ENCODE measurements around the gene BMPR2.

BMPR2 gene

GRCh38 chr2:202406445-202406978, 30.4 kb downstream of the BMPR2 start:
- no peak for TF ChIP-seq CTCF (conservative IDR thresholded peaks at IDR 0.05; ENCODE audit: low read length)
- no peak for TF ChIP-seq EZH2phosphoT487 (IDR thresholded peaks at IDR 0.05; ENCODE audit: borderline replicate concordance)
- peaks cover 3% of the 10 kb centered on the region; the same call in 1 of the 2 replicates for H3F3A ChIP-seq (ENCODE audit: low read depth)
- H3K9me2 ChIP-seq (replicated peaks; ENCODE audit: low read depth, low read length): no peaks in the 10 kb centered on the region
- no peak overlapping the region for H3K4me2 ChIP-seq (ENCODE audit: low read depth, low read length, poor library complexity, severe bottlenecking)
- no peak overlapping the region for H2AFZ ChIP-seq (ENCODE audit: low read length)
- no peak overlapping the region for H3K9ac ChIP-seq (ENCODE audit: low read depth, low read length, poor library complexity, severe bottlenecking)
- peaks cover 25% of the 10 kb centered on the region for H4K20me1 ChIP-seq (ENCODE audit: insufficient read depth, low read length, poor library complexity, severe bottlenecking)
- H3K79me2 ChIP-seq (ENCODE audit: insufficient read depth, low read length): peaks cover 68% of the 10 kb centered on the region
- H3K36me3 ChIP-seq (ENCODE audit: insufficient read depth, low read length): no peaks in the 10 kb centered on the region
- H3K27me3 ChIP-seq (ENCODE audit: insufficient read depth, low read length, poor library complexity, severe bottlenecking): no peaks in the 10 kb centered on the region
- no peaks in the 10 kb centered on the region for H3K9me3 ChIP-seq (ENCODE audit: insufficient read depth, low read depth, low read length)
- H3K4me1 ChIP-seq (ENCODE audit: insufficient read depth, low read length, poor library complexity, severe bottlenecking): peaks cover 18% of the 10 kb centered on the region
- H3K4me3 ChIP-seq (ENCODE audit: low read length, poor library complexity, severe bottlenecking): no peak overlapping the region

- Histone ChIP-seq H3F3A (ENCODE audit: low read depth) (peaks cover 3% of the 10 kb centered on the region; the same call in 1 of the 2 replicates), H3K9me3 (ENCODE audit: insufficient read depth, low read depth, low read length) (no peaks in the 10 kb centered on the region), H3K36me3 (ENCODE audit: insufficient read depth, low read length) (no peaks in the 10 kb centered on the region), H3K4me1 (ENCODE audit: insufficient read depth, low read length, poor library complexity, severe bottlenecking) (peaks cover 14% of the 10 kb centered on the region), H3K79me2 (ENCODE audit: insufficient read depth, low read length) (peaks cover 67% of the 10 kb centered on the region), H3K9me2 (replicated peaks; ENCODE audit: low read depth, low read length) (no peaks in the 10 kb centered on the region), H2AFZ (ENCODE audit: low read length) (no peak overlapping the region), H3K4me2 (ENCODE audit: low read depth, low read length, poor library complexity, severe bottlenecking) (no peak overlapping the region), H4K20me1 (ENCODE audit: insufficient read depth, low read length, poor library complexity, severe bottlenecking) (peaks cover 30% of the 10 kb centered on the region), H3K27me3 (ENCODE audit: insufficient read depth, low read length, poor library complexity, severe bottlenecking) (no peaks in the 10 kb centered on the region), H3K9ac (ENCODE audit: low read depth, low read length, poor library complexity, severe bottlenecking) (no peak overlapping the region), H3K4me3 (ENCODE audit: low read length, poor library complexity, severe bottlenecking) (no peak overlapping the region)
- TF ChIP-seq CTCF (conservative IDR thresholded peaks at IDR 0.05; ENCODE audit: low read length) (no peak), EZH2phosphoT487 (IDR thresholded peaks at IDR 0.05; ENCODE audit: borderline replicate concordance) (no peak)
Observed at GRCh38 chr2:202408546-202409140, 32.5 kb downstream of the BMPR2 start.

- H3K9me3 ChIP-seq (ENCODE audit: insufficient read depth, low read depth, low read length): no peaks in the 10 kb centered on the region
- no peak overlapping the region for H3K9ac ChIP-seq (ENCODE audit: low read depth, low read length, poor library complexity, severe bottlenecking)
- no peaks in the 10 kb centered on the region for H3K9me2 ChIP-seq (replicated peaks; ENCODE audit: low read depth, low read length)
- TF ChIP-seq EZH2phosphoT487 (IDR thresholded peaks at IDR 0.05; ENCODE audit: borderline replicate concordance): no peak
- TF ChIP-seq CTCF (conservative IDR thresholded peaks at IDR 0.05; ENCODE audit: low read length): no peak
- H3K4me3 ChIP-seq (ENCODE audit: low read length, poor library complexity, severe bottlenecking): no peak overlapping the region
- peaks cover 14% of the 10 kb centered on the region for H3K4me1 ChIP-seq (ENCODE audit: insufficient read depth, low read length, poor library complexity, severe bottlenecking)
- no peak overlapping the region for H2AFZ ChIP-seq (ENCODE audit: low read length)
- no peaks in the 10 kb centered on the region for H3K27me3 ChIP-seq (ENCODE audit: insufficient read depth, low read length, poor library complexity, severe bottlenecking)
- H3F3A ChIP-seq (ENCODE audit: low read depth): peaks cover 3% of the 10 kb centered on the region; the same call in 1 of the 2 replicates
- H3K79me2 ChIP-seq (ENCODE audit: insufficient read depth, low read length): peaks cover 58% of the 10 kb centered on the region
- peaks cover 30% of the 10 kb centered on the region for H4K20me1 ChIP-seq (ENCODE audit: insufficient read depth, low read length, poor library complexity, severe bottlenecking)
- no peaks in the 10 kb centered on the region for H3K36me3 ChIP-seq (ENCODE audit: insufficient read depth, low read length)
- H3K4me2 ChIP-seq (ENCODE audit: low read depth, low read length, poor library complexity, severe bottlenecking): no peak overlapping the region
Observed at GRCh38 chr2:202410092-202410491, 34.0 kb downstream of the BMPR2 start.

All from Loucy (cell line).